SH-SY5Y (cell line): ENCODE results near the gene NAV2.

Source experiments
- GATA2 ChIP-seq: IDR thresholded peaks from 2 replicates; pipeline ENCODE4 v1.6.1; 2011; ENCODE audit warnings: mild to moderate bottlenecking, low read depth, low read length
- GATA3 ChIP-seq: IDR thresholded peaks from 2 replicates; pipeline ENCODE4 v1.6.1; 2011; ENCODE audit warnings: low read depth, mild to moderate bottlenecking, low read length, moderate library complexity

GRCh38 chr11:20155683-20156279, 443.1 kb downstream of the NAV2 start:
- TF ChIP-seq GATA3, result no peak
- no peak for TF ChIP-seq GATA2
